ENCODE measurements around the gene ARHGAP10.

GRCh38 chr4:147944670-147945260 lies 212.9 kb downstream of the ARHGAP10 start:
- TF ChIP-seq MAX (IDR thresholded peaks at IDR 0.05), result no peak
- TF ChIP-seq REST (IDR thresholded peaks at IDR 0.05; ENCODE audit: low read depth), result no peak
